Measurements from ENCODE around the gene CBX7.
A peak's percentile ranks its signal among the peaks of the same experiment; 100 is the strongest.

CBX7 gene

DNA sequence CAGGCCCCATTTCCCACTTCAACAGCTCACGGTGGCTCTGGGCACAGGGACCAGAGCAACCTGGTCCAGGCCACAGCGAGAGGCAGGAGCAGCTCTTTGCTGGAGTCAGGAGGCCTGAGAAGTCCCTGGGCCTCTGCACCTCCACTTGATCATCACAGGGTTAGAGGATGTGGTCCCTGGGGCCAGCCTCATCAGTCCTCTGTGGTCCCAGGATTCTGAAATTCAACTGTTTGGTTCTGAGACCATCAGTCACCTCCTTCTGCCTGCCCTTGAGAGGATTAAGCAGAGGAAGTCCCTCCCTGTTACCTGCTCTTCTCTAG, 24.9 kb upstream of the CBX7 start:
- TF ChIP-seq, protein P1, sequence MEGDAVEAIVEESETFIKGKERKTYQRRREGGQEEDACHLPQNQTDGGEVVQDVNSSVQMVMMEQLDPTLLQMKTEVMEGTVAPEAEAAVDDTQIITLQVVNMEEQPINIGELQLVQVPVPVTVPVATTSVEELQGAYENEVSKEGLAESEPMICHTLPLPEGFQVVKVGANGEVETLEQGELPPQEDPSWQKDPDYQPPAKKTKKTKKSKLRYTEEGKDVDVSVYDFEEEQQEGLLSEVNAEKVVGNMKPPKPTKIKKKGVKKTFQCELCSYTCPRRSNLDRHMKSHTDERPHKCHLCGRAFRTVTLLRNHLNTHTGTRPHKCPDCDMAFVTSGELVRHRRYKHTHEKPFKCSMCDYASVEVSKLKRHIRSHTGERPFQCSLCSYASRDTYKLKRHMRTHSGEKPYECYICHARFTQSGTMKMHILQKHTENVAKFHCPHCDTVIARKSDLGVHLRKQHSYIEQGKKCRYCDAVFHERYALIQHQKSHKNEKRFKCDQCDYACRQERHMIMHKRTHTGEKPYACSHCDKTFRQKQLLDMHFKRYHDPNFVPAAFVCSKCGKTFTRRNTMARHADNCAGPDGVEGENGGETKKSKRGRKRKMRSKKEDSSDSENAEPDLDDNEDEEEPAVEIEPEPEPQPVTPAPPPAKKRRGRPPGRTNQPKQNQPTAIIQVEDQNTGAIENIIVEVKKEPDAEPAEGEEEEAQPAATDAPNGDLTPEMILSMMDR (IDR thresholded peaks at IDR 0.05; ENCODE audit: poor library complexity, severe bottlenecking) = no peak
- Histone ChIP-seq H3K27ac (ENCODE audit: poor library complexity, severe bottlenecking) (peak overlapping the region; percentile 96), H3K4me3 (ENCODE audit: severe bottlenecking) (no peak overlapping the region), H3K27me3 (ENCODE audit: insufficient read depth, poor library complexity, severe bottlenecking) (no peaks in the 10 kb centered on the region), H3K4me1 (ENCODE audit: insufficient read depth, poor library complexity, severe bottlenecking) (peaks cover 52% of the 10 kb centered on the region), H3K36me3 (ENCODE audit: low read depth) (no peaks in the 10 kb centered on the region), H3K9me3 (ENCODE audit: severe bottlenecking) (no peaks in the 10 kb centered on the region)
- ATAC-seq (ENCODE audit: low read depth) (no peak), DNase-seq (ENCODE audit: low spot score) (no peak)

DNA sequence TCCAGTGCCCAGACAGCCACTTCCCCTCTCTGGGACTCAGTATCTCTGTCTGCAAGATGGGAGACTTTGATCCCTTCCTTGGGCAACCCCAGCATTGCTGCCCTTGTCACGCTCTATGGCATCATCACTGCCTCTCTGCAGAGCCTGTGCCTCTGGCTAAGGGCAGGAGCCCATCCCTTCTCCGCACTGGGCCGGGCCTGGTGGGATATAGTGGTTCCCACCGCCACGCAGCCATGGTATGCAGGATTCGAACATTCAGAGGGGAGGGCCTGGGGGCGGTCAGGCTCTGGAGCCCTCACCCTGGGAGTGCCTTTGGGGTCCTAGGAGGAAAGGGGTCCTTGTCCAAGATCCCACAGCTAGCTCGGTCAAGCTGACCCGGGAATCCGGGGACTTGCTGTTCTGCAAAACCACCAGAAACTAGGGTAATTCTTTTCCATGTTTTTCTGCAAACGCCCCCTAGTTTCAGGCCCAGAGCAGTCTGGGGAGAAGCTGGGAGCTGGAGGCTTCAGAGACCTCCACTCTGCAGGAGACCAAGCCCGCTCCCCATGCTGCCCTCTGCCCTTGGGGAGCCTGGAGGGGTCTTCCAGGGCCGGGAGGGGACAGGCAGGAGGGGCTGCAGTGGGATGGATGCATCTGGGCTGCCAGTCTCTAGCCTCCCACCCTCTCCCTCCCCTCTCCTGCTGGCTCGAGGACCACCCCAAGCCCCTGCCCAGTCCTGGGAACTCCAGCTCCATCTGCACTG, 24.4 kb upstream of the CBX7 start:
- H3K27ac ChIP-seq (ENCODE audit: poor library complexity, severe bottlenecking) = peak overlapping the region; percentile 96
- no peaks in the 10 kb centered on the region for H3K9me3 ChIP-seq (ENCODE audit: severe bottlenecking)
- no peaks in the 10 kb centered on the region for H3K36me3 ChIP-seq (ENCODE audit: low read depth)
- H3K4me3 ChIP-seq (ENCODE audit: severe bottlenecking) = no peak overlapping the region
- DNase-seq (ENCODE audit: low spot score) = no peak
- H3K4me1 ChIP-seq (ENCODE audit: insufficient read depth, poor library complexity, severe bottlenecking) = peaks cover 52% of the 10 kb centered on the region
- ATAC-seq (ENCODE audit: low read depth) = no peak
- TF ChIP-seq, protein P1 (IDR thresholded peaks at IDR 0.05; ENCODE audit: poor library complexity, severe bottlenecking) = no peak
- no peaks in the 10 kb centered on the region for H3K27me3 ChIP-seq (ENCODE audit: insufficient read depth, poor library complexity, severe bottlenecking)

DNA sequence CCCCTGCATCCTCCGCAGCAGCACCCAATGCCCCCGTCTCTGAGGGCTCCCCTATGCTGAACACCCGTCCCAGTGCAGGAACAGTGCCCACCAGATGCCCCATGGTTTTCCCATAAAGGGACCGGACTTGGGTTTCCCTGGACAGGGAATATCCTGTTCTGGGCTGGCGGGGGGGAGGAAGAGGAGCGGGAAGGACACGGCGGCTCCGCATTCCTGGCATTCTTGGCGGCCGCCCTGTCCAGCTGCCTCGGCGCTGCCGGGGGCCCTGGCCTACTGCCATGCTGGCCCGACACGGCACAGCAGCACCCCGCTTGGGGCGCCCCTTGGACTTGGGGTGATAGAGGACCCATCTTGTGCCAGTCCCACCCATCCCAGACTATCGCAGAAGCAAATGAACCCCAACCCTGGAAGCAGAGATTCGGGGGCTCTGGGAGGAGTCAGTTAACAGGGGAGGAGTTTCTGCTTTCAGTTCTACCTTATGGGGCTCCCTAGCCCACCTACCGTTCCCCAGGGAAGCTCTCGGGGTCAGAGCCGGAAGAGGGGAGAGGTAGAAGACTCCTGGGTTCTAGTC, 23.7 kb upstream of the CBX7 start:
- H3K4me1 ChIP-seq (ENCODE audit: insufficient read depth, poor library complexity, severe bottlenecking) = peaks cover 53% of the 10 kb centered on the region
- H3K4me3 ChIP-seq (ENCODE audit: severe bottlenecking) = no peak overlapping the region
- peak overlapping the region; percentile 96 for H3K27ac ChIP-seq (ENCODE audit: poor library complexity, severe bottlenecking)
- TF ChIP-seq, protein P1 (IDR thresholded peaks at IDR 0.05; ENCODE audit: poor library complexity, severe bottlenecking) = no peak
- no peaks in the 10 kb centered on the region for H3K36me3 ChIP-seq (ENCODE audit: low read depth)
- H3K9me3 ChIP-seq (ENCODE audit: severe bottlenecking) = no peaks in the 10 kb centered on the region
- H3K27me3 ChIP-seq (ENCODE audit: insufficient read depth, poor library complexity, severe bottlenecking) = no peaks in the 10 kb centered on the region
- DNase-seq (ENCODE audit: low spot score) = peak; percentile 87
- ATAC-seq (ENCODE audit: low read depth) = peak; percentile 70

DNA sequence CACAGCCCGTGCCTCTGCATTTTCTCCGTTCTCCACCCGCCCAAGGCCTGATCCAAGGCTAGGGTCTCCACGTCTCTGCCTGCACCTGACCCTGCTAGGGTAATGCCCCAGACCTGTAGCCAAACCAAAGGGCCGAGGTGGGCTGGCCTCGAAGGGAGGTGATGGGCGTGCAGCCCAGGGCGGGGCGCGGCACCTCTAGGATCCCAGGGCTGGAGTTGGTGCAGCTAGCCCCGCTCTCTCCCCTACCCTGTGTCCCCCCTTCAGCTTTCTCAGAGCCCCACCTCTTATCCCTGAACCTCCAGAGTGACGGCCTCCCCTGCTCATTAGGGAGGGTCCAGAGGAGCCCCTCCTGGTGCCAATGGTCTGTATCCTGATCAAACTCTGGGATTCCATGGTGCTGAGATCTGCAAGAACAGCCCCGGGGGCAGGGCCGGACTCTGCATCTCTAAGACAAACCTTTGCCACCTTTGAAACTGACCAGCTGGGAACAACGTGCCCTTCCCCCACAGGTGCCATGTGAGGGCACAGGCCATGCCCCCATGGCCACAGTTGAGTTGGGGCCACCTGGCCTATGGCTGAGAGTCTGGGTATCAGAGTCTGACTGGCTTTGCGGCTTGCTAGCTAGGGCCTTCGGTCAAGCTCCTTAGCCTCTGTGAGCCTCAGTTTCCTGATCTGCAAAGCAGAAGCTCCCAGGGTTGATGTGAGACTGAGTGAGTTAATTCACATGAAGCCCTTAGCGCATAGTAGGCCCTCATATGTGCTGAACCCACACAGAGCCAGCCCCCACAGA, 23.1 kb upstream of the CBX7 start:
- no peak overlapping the region for H3K4me3 ChIP-seq (ENCODE audit: severe bottlenecking)
- H3K27me3 ChIP-seq (ENCODE audit: insufficient read depth, poor library complexity, severe bottlenecking) = no peaks in the 10 kb centered on the region
- DNase-seq (ENCODE audit: low spot score) = no peak
- H3K36me3 ChIP-seq (ENCODE audit: low read depth) = no peaks in the 10 kb centered on the region
- H3K27ac ChIP-seq (ENCODE audit: poor library complexity, severe bottlenecking) = peak overlapping the region; percentile 96
- TF ChIP-seq, protein P1 (IDR thresholded peaks at IDR 0.05; ENCODE audit: poor library complexity, severe bottlenecking) = no peak
- peaks cover 57% of the 10 kb centered on the region for H3K4me1 ChIP-seq (ENCODE audit: insufficient read depth, poor library complexity, severe bottlenecking)
- no peak for ATAC-seq (ENCODE audit: low read depth)
- H3K9me3 ChIP-seq (ENCODE audit: severe bottlenecking) = no peaks in the 10 kb centered on the region
